RWPE2 (cell line): Measurements from ENCODE around the gene PXMP2.

Source experiments
- ATAC-seq: fragments of 200-7000 bp; cut with Tn5 transposase; 3 replicates; pipeline ENCODE4 v1.9.1; 2021; ENCODE audit warnings: low read depth
- DNase-seq: peaks from one replicate; pipeline ENCODE4 v3.0.0-alpha.2; 2020; ENCODE audit warnings: low spot score
- H3K27ac ChIP-seq: fragments of 450-650 bp; 2 replicates; pipeline ENCODE4 v1.5.1; 2017; ENCODE audit warnings: mild to moderate bottlenecking; ENCODE audit not compliant: poor library complexity, severe bottlenecking
- H3K27me3 ChIP-seq: fragments of 250-450 bp; sonication (Bioruptor Pico); 2 replicates; pipeline ENCODE4 v1.5.1; 2021; ENCODE audit warnings: mild to moderate bottlenecking, moderate library complexity; ENCODE audit not compliant: insufficient read depth, poor library complexity, severe bottlenecking
- H3K36me3 ChIP-seq: fragments of 250-450 bp; sonication (Bioruptor Pico); 2 replicates; pipeline ENCODE4 v1.5.1; 2020; ENCODE audit warnings: low read depth, mild to moderate bottlenecking, moderate library complexity
- H3K4me1 ChIP-seq: fragments of 250-450 bp; sonication (Bioruptor Pico); 2 replicates; pipeline ENCODE4 v1.5.1; 2021; ENCODE audit warnings: mild to moderate bottlenecking, moderate library complexity; ENCODE audit not compliant: insufficient read depth, poor library complexity, severe bottlenecking
- H3K4me3 ChIP-seq: fragments of 250-450 bp; sonication (Bioruptor Pico); 2 replicates; pipeline ENCODE4 v1.5.1; 2021; ENCODE audit warnings: mild to moderate bottlenecking, moderate library complexity; ENCODE audit not compliant: severe bottlenecking
- H3K9me3 ChIP-seq: fragments of 250-450 bp; sonication (Bioruptor Pico); 2 replicates; pipeline ENCODE4 v1.5.1; 2021; ENCODE audit warnings: mild to moderate bottlenecking, moderate library complexity; ENCODE audit not compliant: severe bottlenecking
- CTCF ChIP-seq: fragments of 450-650 bp; IDR thresholded peaks from one replicate; pipeline ENCODE4 v1.5.1; 2017; ENCODE audit warnings: mild to moderate bottlenecking, moderate library complexity; ENCODE audit not compliant: poor library complexity, severe bottlenecking

The PXMP2 gene

GRCh38 chr12:132669166-132669879, 18.1 kb upstream of the PXMP2 start:
- no peak for TF ChIP-seq CTCF
- DNase-seq = no peak
- Histone ChIP-seq H3K4me1 (no peaks in the 10 kb centered on the region), H3K9me3 (no peaks in the 10 kb centered on the region), H3K36me3 (peaks cover 88% of the 10 kb centered on the region), H3K4me3 (no peak overlapping the region), H3K27me3 (no peaks in the 10 kb centered on the region), H3K27ac (no peak overlapping the region)
- ATAC-seq = 0 out of 3 replicates have a peak, but pooled peaks have one; percentile 22

GRCh38 chr12:132672116-132672515, 15.3 kb upstream of the PXMP2 start:
- Histone ChIP-seq H3K4me3 (no peak overlapping the region), H3K27ac (no peak overlapping the region), H3K36me3 (peaks cover 86% of the 10 kb centered on the region), H3K27me3 (no peaks in the 10 kb centered on the region), H3K9me3 (no peaks in the 10 kb centered on the region), H3K4me1 (no peaks in the 10 kb centered on the region)
- no peak for TF ChIP-seq CTCF
- DNase-seq (no peak), ATAC-seq (no peak)

- H3K4me1 ChIP-seq = no peaks in the 10 kb centered on the region
- no peaks in the 10 kb centered on the region for H3K27me3 ChIP-seq
- no peak for ATAC-seq
- no peak for DNase-seq
- H3K9me3 ChIP-seq = no peaks in the 10 kb centered on the region
- no peak overlapping the region for H3K4me3 ChIP-seq
- H3K36me3 ChIP-seq = peaks cover 86% of the 10 kb centered on the region
- no peak overlapping the region for H3K27ac ChIP-seq
- no peak for TF ChIP-seq CTCF
These were observed 14.7 kb upstream of the PXMP2 start for GRCh38 chr12:132672678-132673077.

DNA sequence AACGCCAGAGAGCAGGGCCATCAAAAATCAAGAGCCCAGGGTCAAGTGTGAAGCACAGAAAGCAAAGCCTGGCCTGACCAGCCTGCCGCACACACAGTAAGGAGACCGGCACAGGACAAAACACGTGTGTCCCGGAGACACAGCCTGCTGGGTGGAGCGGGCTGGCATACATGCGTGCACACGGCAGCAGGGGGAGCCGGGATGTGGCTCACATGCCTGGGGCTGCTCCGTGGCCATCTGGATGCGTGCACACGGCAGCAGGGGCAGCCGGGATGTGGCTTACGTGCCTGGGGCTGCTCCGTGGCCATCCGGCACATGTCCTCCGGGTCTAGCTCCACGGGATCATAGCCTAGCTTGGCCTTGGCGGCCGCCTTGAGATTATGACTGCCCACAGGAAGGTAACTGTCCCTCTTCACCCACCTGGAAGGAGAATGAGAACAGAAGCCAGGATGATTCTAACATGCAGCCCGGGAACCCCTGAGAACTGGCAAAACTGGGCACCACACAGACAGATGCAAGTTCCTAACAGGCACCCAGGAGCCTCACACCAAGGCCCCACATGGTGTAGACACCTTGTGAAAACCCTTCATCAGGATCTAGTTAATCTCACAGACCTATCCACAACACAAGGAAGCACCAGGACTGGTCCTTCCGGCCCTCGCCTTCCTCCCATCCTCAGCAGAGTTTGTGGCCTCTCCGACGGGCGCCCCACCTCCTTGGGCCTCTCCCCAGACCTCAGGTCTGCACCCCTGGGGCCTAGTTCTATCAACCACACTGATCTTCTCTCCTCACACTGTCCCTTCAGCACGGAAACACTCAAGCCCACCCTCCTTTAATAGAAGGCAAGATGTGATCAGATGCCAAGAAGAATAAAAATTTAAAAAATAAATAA, 13.9 kb upstream of the PXMP2 start:
- Histone ChIP-seq H3K27ac (no peak overlapping the region), H3K36me3 (peaks cover 87% of the 10 kb centered on the region), H3K27me3 (no peaks in the 10 kb centered on the region)

More for the DNA sequence above, 13.9 kb upstream of the PXMP2 start:
- Histone ChIP-seq H3K9me3 (no peaks in the 10 kb centered on the region), H3K4me1 (no peaks in the 10 kb centered on the region), H3K4me3 (no peak overlapping the region)
- ATAC-seq (no peak), DNase-seq (no peak)
- no peak for TF ChIP-seq CTCF
